Astrocyte (in vitro differentiated cells and primary cell): Measurements from ENCODE around the gene GRIP1.

Experiments
- CTCF ChIP-seq: IDR thresholded peaks from 2 replicates; pipeline ENCODE4 v1.5.1; 2011; ENCODE audit warnings: low read depth, mild to moderate bottlenecking, inconsistent platforms, low read length, moderate library complexity; ENCODE audit not compliant: insufficient read depth
- EZH2 ChIP-seq: IDR thresholded peaks from 2 replicates; pipeline ENCODE4 v1.6.1; 2012; ENCODE audit warnings: mild to moderate bottlenecking, low read length, inconsistent platforms; ENCODE audit not compliant: insufficient read depth

DNA sequence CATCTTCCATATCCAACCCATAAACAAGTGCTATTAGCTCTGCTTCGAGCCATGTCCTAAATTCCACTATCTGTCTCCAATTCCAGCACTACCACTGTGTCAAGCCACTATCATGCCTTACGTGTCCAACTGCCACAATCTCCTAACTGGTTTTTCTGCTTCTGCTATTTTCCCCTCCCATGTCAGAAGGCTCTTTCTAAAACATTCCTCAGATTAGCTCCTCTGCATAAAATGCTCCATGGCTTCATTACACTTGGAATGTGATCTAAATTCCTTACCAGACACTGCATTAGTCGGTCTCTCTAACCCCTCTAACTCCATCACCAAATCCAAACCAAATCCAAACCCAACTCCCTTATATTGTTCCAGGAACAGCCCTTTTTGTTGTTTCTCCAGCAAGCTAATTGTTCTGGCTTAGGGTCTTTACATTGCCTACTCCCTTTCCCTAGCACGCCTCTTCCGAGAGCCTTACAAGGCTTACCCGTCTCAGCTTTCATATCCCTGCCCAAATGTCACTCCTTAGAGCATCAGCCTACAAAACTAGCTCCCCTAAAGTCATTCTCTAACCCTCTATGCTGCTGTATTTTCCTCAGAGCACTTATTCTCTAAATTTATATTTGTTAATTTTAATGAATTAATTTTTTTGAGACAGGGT, 236.8 kb downstream of the GRIP1 start:
- no peak for TF ChIP-seq CTCF
- no peak for TF ChIP-seq EZH2
